Left ventricle myocardium inferior (tissue), 1 donor: ENCODE results near the gene FAM222A. TPM values are rescaled to one million over a fixed set of nuclear protein-coding genes. Genes with fewer than 3 reads are reported as not detected.

Experiments used
- DNase-seq: peaks from one replicate; pipeline ENCODE4 v3.0.0-alpha.2; 2020
- H3K27ac ChIP-seq: fragments of 200-600 bp; replicated peaks from 2 replicates; pipeline ENCODE4 v1.8.0; 2021
- H3K27me3 ChIP-seq: fragments of 200-600 bp; 2 replicates; pipeline ENCODE4 v1.8.0; 2021; ENCODE audit warnings: low read depth
- H3K36me3 ChIP-seq: fragments of 200-600 bp; 2 replicates; pipeline ENCODE4 v1.8.0; 2021
- H3K4me1 ChIP-seq: fragments of 200-600 bp; 2 replicates; pipeline ENCODE4 v1.8.0; 2021
- H3K4me3 ChIP-seq: fragments of 200-600 bp; 2 replicates; pipeline ENCODE4 v1.8.0; 2021; ENCODE audit warnings: mild to moderate bottlenecking, moderate library complexity
- H3K9me3 ChIP-seq: fragments of 200-600 bp; replicated peaks from 2 replicates; pipeline ENCODE4 v1.8.0; 2021
- intact Hi-C: fragments of 100-400 bp; cut with micrococcal nuclease; formaldehyde crosslinking; loops from one replicate; pipeline ENCODE4 v1.11.0; 2022
- total RNA-seq: library from RNA; stranded (reverse); fragmentation: NEBNext Ultra II Directional; extraction: Animal tissue kit (Norgen Biotek cat#: 25700); gene quantifications from one replicate; pipeline ENCODE4 v1.2.1, GENCODE V29; 2021
- TF ChIP-seq, protein P1 (sequence below): fragments of 200-600 bp; IDR thresholded peaks from 2 replicates; pipeline ENCODE4 v1.8.0; 2021; ENCODE audit warnings: antibody characterized with exemption, mild to moderate bottlenecking, borderline replicate concordance
- donor health status: DM: no; HTN: yes; CAD: no; lungs with severe emphysema.

The FAM222A gene
- total RNA-seq, 1 donor from 2014 or later = 20.0 TPM

DNA sequence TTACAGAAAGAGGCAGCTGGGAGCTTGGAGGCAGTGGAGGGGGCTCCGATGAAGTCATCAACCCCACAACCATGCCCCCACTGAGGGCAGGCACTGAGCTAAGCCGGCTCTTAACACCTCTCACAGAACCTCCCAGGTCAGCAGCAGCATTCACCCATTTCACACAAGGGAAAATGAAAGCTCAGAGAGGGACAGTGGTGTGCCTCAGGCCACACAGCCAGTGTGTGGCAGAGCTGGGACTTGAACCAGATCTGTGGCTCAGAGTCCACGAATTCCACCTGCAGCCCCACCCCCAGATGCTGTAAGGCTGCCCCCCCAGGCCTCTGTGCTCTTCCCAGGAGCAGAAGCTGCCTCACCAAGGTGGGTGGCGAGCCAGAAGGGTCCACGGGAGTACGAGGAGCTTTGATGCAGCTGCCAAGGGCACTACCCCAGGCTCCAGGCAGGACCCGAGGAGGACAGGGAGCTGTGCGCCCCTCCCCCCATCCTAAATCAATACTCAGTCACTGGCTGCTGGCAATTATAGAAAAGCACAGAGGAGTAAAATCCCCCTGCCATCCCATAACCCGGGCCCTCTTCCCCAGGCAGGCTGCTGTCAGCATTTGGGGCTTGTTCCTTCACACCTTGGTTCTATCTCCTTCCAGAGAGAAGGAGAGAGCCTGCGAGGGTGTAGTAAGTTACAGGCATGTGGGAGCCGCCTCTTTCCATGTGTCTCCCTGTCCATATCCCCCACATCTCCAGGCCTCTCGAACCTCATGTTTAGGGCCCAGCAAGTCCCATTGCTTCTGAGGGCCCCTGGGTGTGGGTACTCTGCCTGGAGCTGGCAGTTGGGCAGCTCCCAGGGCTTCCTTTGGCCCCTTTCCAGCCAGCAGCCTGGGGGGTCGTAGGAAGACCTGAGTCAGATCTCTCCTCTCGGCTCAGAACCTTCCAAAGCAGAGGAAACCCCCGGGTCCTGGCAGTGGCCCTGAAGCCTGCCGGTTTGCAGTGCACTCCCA lies 47.6 kb downstream of the FAM222A start:
- Histone ChIP-seq H3K27me3 (no peaks in the 10 kb centered on the region), H3K9me3 (peaks cover 15% of the 10 kb centered on the region), H3K4me3 (no peak overlapping the region), H3K4me1 (peaks cover 23% of the 10 kb centered on the region), H3K27ac (no peak overlapping the region), H3K36me3 (no peaks in the 10 kb centered on the region)
- TF ChIP-seq, protein P1, sequence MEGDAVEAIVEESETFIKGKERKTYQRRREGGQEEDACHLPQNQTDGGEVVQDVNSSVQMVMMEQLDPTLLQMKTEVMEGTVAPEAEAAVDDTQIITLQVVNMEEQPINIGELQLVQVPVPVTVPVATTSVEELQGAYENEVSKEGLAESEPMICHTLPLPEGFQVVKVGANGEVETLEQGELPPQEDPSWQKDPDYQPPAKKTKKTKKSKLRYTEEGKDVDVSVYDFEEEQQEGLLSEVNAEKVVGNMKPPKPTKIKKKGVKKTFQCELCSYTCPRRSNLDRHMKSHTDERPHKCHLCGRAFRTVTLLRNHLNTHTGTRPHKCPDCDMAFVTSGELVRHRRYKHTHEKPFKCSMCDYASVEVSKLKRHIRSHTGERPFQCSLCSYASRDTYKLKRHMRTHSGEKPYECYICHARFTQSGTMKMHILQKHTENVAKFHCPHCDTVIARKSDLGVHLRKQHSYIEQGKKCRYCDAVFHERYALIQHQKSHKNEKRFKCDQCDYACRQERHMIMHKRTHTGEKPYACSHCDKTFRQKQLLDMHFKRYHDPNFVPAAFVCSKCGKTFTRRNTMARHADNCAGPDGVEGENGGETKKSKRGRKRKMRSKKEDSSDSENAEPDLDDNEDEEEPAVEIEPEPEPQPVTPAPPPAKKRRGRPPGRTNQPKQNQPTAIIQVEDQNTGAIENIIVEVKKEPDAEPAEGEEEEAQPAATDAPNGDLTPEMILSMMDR = no peak
- intact Hi-C loops = no loop called here
- no peak for DNase-seq

GRCh38 chr12:109762071-109762672 lies 48.5 kb downstream of the FAM222A start:
- TF ChIP-seq, protein P1 = no peak
- no peak overlapping the region for H3K4me3 ChIP-seq
- intact Hi-C loops = no loop called here
- no peak for DNase-seq
- H3K36me3 ChIP-seq = no peaks in the 10 kb centered on the region
- no peaks in the 10 kb centered on the region for H3K27me3 ChIP-seq
- H3K9me3 ChIP-seq = peaks cover 8% of the 10 kb centered on the region
- H3K4me1 ChIP-seq = peaks cover 23% of the 10 kb centered on the region
- H3K27ac ChIP-seq = no peak overlapping the region

DNA sequence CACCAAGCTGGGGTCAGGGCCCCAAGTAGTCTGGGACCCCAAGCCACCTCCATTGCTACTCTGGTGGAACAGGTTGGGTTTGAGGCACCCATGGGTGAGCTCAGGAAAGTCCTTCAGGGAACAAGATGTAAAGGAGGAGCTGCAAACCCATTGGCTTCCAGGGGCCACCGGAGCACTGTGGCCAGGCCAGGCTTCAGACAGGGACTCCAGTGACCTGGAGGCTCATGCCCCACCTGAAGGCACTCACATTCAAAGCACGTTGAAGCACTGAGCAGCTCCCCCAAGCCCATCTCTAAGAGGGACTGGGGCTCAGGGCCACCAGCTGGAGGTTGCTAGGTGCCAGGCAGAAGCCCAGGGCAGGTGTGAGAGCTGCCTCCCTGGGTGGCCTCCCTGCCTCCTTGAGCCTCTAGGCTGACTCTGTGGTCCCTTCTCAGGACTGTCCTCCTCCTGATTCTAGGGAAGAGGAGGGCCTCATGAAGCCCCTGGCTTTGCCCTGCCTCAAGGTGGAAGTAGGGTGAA lies 49.1 kb downstream of the FAM222A start:
- Histone ChIP-seq H3K4me3 (no peak overlapping the region), H3K27ac (no peak overlapping the region), H3K27me3 (no peaks in the 10 kb centered on the region), H3K36me3 (no peaks in the 10 kb centered on the region), H3K4me1 (peaks cover 23% of the 10 kb centered on the region), H3K9me3 (peaks cover 8% of the 10 kb centered on the region)
- TF ChIP-seq, protein P1 = no peak
- intact Hi-C loops = no loop called here
- no peak for DNase-seq

- TF ChIP-seq, protein P1 = no peak
- no peak for DNase-seq
- Histone ChIP-seq H3K36me3 (no peaks in the 10 kb centered on the region), H3K27me3 (no peaks in the 10 kb centered on the region), H3K4me3 (no peak overlapping the region), H3K27ac (no peak overlapping the region), H3K4me1 (peaks cover 23% of the 10 kb centered on the region), H3K9me3 (peaks cover 8% of the 10 kb centered on the region)
- intact Hi-C loops = no loop called here
Measured at GRCh38 chr12:109763201-109763841, 49.7 kb downstream of the FAM222A start.

- Histone ChIP-seq H3K27me3 (no peaks in the 10 kb centered on the region), H3K9me3 (peaks cover 8% of the 10 kb centered on the region), H3K4me1 (peaks cover 22% of the 10 kb centered on the region), H3K27ac (no peak overlapping the region), H3K36me3 (no peaks in the 10 kb centered on the region), H3K4me3 (no peak overlapping the region)
- intact Hi-C loops = no loop called here
- TF ChIP-seq, protein P1 = no peak
- DNase-seq = no peak
Measured at GRCh38 chr12:109764123-109764522, 50.5 kb downstream of the FAM222A start.
